ENCODE data around the gene ACAP1. TPM values are rescaled to one million over a fixed set of nuclear protein-coding genes. Genes with fewer than 3 reads are reported as not detected.

The ACAP1 gene
- total and polyA plus RNA-seq, 9 of the 15 experiments (the other 6 are each of a cell fraction or from before 2014, with no cell fraction given), result 0.15 to 8.5 (median 2.4) TPM

- TF ChIP-seq ZZZ3 (IDR thresholded peaks at IDR 0.05), result no peak
- peak; percentile 59; the same call in 1 of the 2 replicates for TF ChIP-seq L3MBTL2 (IDR thresholded peaks at IDR 0.05)
- TF ChIP-seq MLLT1 (IDR thresholded peaks at IDR 0.05), result peak in 1 of 2 experiments; percentile 96; a peak in 2 of 4 replicates
- no peak for TF ChIP-seq HMBOX1 (IDR thresholded peaks at IDR 0.05)
- no peak for TF ChIP-seq ZNF79 (CRISPR knock-in tag; IDR thresholded peaks at IDR 0.05; ENCODE audit: low read depth)
- TF ChIP-seq ZNF436 (CRISPR knock-in tag; IDR thresholded peaks at IDR 0.05), result no peak
- peak; percentile 35; the same call in 1 of the 2 replicates for TF ChIP-seq ZBTB12 (CRISPR knock-in tag; IDR thresholded peaks at IDR 0.05)
- TF ChIP-seq POLR2H (tag; IDR thresholded peaks at IDR 0.05; ENCODE audit: low read depth), result peak; percentile 86
- no peak for TF ChIP-seq NCOA4 (IDR thresholded peaks at IDR 0.05; ENCODE audit: partially characterized antibody)
- no peak for TF ChIP-seq ZBTB49 (CRISPR knock-in tag; IDR thresholded peaks at IDR 0.05; ENCODE audit: borderline replicate concordance)
- TF ChIP-seq NONO (IDR thresholded peaks at IDR 0.05; ENCODE audit: low read depth in 2 of 2, low read length in 1 of 2), result no peak
- TF ChIP-seq RHOXF2B (CRISPR knock-in tag; conservative IDR thresholded peaks at IDR 0.05), result no peak
- no peak for TF ChIP-seq CEBPB (tag; IDR thresholded peaks at IDR 0.05)
- TF ChIP-seq NR3C1 (CRISPR knock-in tag; IDR thresholded peaks at IDR 0.05), result no peak
- TF ChIP-seq IRF1 (CRISPR knock-in tag; IDR thresholded peaks at IDR 0.05; ENCODE audit: borderline replicate concordance), result no peak
- TF ChIP-seq TCFL5 (CRISPR knock-in tag; conservative IDR thresholded peaks at IDR 0.05), result no peak
- TF ChIP-seq DEAF1 (CRISPR knock-in tag; IDR thresholded peaks at IDR 0.05), result no peak
- TF ChIP-seq ZNF57 (CRISPR knock-in tag; IDR thresholded peaks at IDR 0.05), result no peak
Measured at GRCh38 chr17:7306911-7307685, 29.2 kb upstream of the ACAP1 start, which contains the start of gene EIF5A (continued).

Measured in K562 (cell line).